NCI-H82 (cell line): ENCODE results near the gene NCL.
"Not testable (repeated sequence)": the region's sequence is repeated elsewhere in the genome, so short reads cannot be mapped to it uniquely, and the experiment has no call there.

ENCODE experiments used
- DNase-seq: peaks from one replicate; lab custom pipeline; 2025; lab: John Stamatoyannopoulos, UW

NCL gene

DNA sequence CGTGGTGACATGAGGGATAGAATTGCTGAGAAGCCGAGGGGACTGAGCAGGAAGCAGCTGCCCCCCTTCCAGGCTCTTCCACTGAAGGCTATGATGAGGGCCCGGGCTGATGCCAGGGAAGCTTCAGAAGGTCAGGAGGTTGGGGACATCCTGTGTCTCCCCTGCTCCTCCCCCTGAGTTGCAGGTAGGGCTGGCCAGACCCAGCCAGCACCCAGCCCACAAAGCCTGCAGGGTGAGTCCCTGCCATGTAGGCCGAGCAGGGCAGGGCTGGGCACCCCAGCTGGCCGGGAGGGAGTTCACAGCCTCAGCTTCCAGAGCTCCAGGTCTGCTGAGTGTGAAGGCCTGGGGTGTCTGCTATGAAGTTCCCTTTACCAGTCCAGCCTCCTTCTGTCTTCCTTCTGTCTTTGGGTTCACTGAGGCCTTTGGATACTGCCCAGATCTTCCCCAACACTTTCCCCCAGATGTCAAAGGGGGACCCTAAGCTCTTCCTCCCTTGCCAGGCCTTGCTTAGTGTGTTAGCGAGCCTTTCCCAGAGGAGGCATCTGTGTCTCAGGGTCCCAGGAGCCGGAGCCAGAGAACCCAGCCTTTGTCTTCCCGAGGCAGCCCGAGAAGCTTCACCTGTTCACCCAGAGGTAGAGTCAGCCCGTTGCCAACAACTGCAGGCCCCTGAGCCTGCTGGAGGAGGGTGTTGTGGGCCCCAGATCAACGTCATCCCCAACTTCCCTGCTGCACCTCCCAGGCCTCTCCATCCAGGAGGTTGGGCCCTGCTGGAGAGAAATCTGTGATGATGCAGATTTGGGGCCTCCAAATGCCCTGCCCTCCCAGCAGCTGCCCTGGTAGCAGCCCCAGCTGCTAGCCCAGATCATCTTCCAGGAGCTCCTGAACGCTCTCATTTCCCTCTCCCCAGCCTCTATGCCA is 3.6 kb upstream of the NCL start:
- DNase-seq: peak; percentile 41

DNA sequence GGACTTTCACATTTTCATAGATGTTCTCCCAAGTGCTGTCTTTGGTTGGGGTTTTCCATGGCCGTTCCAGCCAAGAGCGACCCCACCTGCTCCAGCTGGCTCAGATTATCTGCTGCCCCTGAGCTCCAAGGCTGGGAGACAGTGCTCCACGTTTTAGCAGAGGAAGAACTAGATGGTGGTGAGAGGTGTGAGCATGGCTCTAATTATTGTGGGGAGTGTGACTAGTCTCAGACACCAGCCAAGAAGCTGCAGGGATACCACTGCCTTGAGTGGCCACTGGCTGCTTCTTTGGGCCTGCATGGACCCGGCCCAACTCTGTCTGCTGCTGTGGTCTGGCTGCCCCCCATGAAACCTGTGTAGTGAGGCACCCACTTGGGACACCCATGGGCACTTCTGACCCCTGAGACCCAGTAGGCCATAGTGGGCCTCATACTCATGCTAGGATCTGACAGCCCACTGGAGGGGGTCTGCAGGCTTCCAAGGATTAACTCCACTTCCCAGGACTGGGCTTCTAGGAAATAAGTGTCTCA is 2.8 kb upstream of the NCL start:
- peak; percentile 34 for DNase-seq

DNA sequence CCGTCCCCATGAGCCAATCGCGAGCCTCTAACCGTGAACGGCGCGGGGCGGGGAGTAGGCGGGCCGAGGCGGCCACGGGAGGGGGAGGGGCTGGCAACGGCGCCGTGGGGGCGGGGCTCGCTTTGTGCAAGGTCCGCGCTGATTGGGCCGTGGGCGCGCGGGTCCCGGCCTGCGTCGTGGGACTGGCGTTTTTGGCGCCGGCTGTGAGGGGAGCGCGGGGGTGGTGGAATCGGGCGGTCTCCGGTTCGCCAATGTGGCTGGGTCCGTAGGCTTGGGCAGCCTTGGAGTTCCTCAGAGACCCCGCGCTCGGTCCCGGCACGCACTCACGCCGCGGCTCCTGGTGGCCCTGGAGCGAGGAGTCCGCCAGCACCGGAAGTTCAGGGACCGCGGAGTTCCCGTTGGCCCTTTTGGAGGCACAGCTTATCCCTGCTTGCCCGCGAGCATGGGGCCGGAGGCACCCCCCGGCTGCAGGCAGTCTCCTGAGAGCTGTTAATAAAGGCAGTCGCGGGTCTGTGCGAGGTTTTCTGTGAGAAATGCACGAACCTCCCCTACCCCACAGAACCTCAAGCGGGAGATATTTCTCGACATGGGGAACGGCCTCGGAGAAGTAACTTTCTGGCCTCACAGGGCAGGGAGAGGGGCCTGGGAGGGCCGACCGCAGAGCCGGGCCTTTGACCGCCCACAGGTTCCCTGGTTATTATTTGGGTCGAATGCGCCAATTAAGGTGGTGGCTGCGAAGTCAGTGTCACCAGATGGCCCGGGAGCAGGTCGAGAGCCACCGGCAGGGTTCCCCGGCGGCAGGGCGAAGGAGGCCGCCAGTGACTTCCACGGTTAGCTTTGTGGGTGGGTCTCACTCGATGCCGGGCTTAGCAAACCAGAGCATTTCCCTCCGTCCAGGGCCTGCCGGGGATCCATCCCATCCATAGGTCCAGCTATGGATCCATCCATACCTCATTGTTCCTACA is 574 bp upstream of the NCL start:
- DNase-seq: peak; percentile 99

DNA sequence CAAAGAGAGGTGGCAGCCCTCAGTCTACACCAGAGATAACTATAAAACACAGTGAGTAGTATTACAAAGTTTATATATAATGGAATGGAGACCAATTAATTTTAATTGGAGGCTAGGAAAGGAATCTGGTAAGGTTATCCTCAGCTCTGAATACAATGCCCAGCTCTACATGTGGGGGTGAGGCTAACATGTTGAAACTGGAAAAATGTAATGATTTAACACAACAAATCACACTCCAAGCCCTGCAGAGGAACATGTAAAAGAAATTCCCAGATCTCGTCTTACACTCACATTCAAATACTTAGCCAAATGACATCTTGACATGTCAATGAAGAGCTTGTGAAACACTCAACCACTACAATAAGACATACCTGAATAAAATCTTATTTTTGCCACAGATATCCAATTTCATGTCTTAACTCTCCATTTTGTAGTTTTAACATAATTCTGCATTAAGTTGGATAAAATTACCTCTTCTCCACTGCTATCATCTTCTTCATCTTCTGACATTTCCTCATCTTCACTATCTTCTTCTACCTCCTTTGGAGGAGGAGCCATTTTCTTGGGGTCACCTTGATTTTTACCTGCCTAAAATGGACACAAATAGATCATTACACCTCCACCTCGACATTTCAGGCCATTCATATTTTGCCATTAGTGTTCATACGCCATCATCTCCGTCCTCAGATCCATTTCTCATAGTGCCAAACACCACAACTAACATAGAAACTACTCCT is 1.4 kb downstream of the NCL start:
- no peak for DNase-seq

DNA sequence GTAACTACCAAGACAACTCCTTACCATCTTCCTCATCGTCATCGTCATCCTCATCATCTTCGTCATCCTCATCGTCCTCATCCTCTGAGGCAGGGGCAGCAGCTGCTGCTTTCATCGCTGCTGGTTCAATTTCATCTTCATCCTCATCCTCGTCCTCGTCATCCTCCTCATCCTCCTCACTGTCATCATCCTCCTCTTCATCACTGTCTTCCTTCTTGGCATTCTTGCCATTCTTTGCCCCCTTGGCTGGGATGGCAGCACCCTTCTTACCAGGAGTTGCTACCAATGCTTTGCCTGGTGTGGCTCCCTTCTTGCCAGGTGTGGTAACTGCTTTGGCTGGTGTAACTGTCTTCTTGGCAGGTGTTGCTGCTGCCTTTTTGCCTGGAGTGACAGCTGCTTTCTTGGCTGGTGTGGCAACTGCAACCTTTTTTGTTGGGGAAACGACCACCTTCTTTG is 2.7 kb downstream of the NCL start:
- DNase-seq: no peak

DNA sequence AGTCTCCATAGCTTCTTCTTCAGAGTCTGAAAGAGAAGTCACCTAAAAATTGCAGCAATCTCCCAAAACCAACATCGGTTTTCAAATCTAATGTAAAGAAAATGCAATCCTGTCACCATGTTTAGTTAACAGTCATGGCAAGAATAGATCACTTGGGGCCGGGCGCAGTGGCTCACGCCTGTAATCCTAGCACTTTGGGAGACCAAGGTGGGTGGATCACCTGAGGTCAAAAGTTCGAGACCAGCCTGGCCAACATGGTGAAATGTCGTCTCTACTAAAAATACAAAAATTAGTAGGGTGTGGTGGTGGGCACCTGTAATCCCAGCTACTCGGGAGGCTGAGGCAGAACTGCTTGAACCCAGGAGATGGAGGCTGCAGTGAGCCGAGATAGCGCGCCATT is 3.4 kb downstream of the NCL start:
- not testable (repeated sequence) for DNase-seq

DNA sequence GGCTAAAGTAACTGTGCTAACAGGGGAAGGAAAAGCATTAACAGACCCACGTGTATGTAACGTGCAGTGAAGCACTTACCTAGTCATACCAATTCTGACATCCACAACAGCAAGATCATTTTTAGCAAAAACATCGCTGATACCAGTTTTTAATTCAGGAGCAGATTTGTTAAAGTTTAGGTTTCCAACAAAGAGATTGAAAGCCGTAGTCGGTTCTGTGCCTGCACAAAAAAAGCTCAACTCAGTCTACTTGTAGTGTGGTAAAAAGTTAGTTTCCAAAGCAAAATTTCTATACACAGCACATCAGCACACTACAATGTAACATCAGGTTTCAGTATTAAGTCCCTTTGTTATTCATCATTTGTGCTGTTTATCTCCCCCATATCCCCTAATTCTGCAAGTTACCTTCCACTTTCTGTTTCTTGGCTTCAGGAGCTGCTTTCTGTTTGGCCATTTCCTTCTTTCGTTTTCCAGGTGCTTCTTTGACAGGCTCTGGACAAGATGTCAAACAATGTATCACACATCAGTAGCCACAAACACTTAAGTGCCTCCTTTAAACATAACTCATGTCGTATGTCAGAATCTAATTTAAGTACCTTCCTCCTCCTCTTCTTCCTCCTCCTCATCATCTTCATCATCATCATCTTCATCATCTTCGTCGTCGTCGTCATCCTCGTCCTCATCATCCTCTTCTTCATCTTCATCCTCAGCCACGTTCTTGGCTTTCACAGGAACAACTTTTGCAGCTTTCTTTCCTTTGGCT is 4.0 kb downstream of the NCL start:
- no peak for DNase-seq

DNA sequence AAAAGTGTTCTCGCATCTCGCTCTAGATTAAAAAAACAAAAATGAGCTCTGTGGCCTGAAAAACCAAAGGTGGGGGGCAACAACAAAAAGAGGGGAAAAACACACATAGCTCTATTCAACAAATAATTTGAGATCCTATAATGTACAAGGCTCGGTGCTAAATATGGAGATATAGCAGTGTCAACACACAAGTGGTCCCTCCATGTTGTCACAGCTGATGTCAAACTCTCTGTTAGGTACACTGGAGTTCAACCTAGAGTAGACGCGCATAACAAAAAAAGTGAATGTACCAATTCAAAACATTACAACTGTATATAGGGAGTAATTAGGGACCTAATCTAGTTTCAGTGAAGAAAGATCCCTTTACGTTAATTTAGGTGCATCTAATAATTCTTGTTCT is 5.9 kb downstream of the NCL start:
- DNase-seq: no peak

DNA sequence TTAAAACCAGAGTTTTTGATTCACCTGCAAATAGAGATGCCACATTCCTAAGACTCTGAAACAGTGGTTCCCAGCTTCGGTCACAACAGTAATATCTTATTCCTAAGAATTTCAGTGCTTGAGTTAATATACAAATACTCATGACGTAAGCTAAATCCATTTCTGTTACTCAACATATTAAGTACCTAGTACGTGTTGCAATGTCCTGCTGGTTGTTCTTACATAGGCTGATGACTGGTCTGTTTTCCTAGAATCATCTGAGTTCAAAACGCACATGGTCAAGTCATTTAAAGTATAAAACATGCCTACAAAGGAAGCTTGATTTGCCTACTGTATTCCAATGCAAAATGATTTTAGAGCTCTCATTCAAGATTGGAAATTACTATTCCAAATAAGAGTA is 7.2 kb downstream of the NCL start:
- DNase-seq: no peak

DNA sequence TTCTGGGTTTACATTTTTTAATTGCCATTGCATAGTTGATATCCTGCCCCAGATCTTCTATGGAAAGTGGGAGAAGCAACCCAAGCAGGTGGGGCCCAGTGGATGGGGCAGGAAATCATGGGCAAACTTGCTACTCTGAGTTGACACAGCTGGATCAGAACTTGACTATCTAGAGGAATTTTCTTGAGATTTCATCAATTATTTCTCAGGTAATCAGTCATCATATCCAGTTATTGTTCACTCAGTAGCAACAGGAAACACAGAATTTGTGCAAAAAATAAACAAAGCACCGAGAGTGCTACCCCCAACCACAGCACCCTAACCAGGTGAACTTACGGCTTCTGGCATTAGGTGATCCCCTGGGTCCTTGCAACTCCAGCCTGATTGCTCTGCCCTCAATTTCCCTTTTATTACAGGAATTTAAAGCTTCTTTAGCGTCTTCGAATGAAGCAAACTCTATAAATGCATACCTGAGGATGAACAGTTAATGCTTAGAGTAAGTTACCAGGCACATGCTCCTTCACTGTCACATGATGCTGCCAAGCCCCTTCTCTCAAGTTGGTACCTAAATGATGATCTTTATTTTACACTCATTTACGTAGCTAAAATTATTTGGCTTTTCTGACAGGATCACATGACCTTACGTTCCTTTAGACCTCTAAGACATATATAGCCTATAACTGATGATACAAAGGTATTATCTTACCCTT is 7.8 kb downstream of the NCL start:
- DNase-seq: no peak

DNA sequence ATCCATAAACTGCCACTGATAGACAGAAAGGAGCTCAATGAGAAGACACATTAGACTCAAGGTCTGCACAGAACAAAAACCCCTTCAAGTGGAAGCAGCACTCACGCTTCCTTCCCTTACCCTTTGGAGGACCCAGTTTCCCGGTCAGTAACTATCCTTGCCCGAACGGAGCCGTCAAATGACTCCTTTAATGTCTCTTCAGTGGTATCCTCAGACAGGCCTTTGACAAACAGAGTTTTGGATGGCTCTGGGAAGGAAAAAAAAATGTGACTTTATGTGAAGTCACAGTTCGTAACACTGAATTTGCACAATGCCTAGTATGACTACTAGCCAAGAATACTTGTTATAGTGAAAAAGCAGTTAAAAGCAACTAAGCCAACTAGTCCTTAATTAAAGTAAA is 8.4 kb downstream of the NCL start:
- DNase-seq: no peak

DNA sequence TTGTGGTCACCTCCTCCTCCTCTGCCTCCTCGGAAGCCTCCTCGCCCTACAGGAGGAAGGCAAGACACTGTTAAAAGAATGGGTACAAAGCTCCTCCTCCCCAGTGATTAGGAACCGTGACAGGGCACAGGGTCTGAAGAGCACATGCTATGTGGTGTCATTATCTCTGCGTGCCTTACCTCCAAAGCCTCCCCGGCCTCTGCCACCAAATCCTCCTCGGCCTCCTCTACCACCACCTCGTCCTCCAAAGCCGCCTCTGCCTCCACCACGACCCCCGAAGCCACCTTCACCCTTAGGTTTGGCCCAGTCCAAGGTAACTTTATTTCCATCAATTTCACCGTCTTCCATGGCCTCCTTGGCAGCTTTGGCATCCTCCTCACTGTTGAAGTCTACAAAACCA is 9.1 kb downstream of the NCL start:
- DNase-seq: no peak

DNA sequence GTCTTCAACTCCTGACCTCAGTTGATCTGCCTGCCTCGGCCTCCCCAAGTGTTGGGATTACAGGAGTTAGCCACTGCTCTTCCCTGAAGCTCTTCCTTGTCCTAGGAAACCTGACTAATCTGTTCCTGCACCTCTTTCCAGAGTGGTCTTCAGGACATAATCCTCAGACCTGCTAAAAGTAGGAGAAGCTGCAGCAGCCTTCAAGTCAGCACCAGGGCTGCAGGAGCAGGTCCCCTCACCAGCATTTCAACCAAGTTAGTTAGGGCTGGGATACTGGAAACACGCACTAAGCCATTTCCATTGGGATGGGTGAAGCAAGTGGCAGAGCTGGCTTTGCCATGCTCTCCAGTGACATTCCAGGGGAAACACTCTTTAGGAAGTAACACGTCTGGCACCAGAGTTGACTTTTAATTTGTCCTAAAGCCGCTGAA is 9.9 kb downstream of the NCL start:
- no peak for DNase-seq

DNA sequence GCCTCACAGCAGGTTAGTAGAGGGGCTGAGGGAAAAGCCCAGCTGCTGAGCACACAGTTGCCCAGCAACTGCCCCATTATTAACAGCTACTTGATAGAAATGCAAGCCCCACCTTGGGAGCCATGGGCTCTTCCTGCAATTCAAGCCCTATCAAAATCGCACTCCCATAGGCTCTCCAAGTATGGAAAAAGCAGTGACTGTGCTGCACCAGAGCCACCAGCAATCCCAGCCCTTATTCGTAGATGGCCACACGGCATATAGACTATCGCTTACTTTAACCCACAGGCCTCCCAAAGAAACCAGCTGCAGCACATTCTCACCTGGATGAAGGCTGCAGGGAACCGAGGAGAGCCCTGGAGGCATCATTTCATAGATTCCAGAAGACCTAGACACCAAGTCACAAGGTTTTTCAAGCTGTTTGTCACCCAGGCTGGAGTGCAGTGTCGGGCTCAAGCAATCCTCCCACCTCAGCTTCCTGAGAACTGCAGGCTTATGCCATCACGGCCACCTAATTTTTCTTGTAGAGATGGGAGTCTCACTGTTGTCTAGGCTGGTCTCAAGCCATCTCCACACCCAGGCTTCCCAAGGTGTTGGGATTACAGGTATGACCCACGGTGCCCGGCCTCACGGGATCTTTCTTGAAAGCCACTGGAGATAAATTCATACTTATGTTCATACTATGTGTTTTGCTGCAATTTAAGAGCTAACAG is 11.3 kb downstream of the NCL start:
- peak; percentile 80 for DNase-seq

DNA sequence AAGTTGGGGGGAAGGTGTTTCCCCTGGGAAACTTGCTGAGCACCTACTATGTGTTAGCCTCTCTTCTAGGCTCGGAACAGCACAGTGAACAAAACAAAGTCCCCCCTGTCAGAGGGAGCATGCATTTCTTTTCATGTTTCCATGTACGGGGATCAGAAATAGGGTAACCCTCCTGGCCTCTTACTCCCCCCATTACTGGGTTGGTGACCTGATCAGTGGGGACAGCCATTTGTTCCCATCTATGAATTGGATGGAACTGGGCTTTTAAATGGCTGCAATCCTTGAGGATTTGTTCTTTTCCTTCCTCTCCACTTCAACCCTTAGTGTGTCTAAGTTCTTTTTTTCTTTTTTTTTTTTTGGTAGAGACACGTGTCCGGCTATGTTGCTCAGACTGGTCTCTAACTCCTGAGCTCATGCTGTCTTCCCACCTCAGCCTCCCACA is 13.7 kb downstream of the NCL start:
- DNase-seq: peak; percentile 33

DNA sequence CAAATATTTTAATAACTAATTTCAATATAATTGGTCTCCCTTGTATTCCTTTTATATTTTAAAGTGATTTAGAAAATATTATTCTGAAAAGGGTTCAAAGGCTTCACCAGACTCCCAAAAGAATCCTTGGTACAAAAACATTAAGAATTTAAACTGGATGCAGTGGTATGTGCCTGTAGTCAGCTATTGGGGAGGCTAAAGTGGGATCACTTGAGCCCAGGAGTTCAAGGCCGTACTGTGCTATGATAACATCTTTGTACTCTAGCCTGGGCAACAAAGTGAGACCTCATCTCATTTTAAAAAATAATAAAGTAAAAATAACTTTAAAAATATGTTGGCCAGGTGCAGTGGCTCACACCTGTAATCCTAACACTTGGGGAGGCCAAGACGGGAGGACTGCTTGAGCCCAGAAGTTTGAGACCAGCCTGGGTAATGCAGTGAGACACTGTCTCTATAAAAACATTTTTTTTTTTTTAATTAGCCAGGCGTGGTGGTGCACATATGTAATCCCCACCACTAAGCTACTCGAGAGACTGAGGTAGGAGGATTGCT is 14.7 kb downstream of the NCL start:
- peak; percentile 41 for DNase-seq

DNA sequence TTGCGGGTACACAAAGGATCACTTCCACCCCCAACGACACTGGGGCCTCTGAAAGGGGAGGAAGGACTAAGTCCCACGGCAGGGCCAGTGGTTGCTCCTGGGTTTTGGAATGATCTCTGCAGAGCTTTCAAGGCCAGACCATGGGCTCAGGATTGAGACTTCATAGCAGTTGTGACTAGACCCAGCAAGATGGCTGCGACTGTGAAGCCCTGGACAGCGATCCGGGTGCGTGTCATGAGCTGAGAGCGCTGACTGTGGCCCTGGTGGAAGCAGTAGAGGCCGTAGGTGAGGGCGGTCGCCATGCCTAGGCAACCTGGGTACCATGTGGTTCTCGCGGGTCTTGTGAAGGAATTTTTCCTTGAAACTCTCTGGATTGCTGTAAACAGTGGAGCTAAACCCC is 27.3 kb downstream of the NCL start:
- no peak for DNase-seq

DNA sequence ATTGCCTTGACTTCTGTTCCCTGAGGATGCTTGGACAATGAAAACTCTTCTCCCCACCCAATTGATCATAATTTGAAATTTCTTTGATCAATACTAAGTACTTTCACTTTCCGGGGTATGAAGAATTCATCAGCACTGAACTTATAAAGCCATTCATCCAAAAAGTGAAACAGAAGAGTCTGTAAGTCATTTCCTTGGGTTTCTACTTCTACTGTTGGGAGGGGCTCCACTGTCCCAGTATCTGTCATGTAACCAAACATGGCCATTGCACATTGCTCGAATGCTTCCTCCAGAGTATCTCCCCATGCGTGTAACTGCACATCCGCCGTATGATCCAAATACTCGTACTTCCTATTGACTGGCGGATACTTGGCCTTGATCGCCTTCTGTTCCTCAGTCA is 30.3 kb downstream of the NCL start:
- no peak for DNase-seq

DNA sequence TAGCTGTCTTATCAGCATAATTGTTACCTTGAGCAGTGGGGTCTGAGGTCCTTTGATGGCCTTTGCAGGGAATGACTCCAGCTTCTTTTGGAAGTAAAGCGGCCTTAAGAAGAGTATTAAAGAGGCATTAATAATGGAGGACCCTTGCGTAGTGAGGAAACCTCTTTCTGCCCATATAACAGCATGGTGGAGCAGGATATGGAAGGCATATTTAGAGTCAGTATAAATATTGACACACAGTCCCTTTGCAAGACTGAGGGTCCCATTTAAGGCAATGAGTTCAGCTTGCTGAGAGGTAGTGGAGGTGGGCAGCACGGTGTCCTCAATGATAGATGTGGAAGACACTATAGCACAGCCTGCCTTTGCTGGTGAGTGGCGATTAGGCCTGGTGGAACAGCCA is 32.7 kb downstream of the NCL start:
- no peak for DNase-seq
